ENCODE data around the gene SCYGR8. TPM values are rescaled to one million over a fixed set of nuclear protein-coding genes. Genes with fewer than 3 reads are reported as not detected.

Gene SCYGR8
- total RNA-seq, 1 experiment from 2014 or later: not detected

Other genes starting within 250 kb of the SCYGR8 start
- gene SCYGR2, start 147.0 kb upstream of the SCYGR8 start, total RNA-seq (2014; rRNA removed; shearing (Covaris generic)): not detected in 2 replicates
- gene SCYGR3, start 131.1 kb upstream of the SCYGR8 start, total RNA-seq (2014; rRNA removed; shearing (Covaris generic)): not detected in 2 replicates
- not detected in 2 replicates for gene SCYGR4, start 128.4 kb upstream of the SCYGR8 start, total RNA-seq (2014; rRNA removed; shearing (Covaris generic))
- gene SCYGR5, start 79.1 kb upstream of the SCYGR8 start, total RNA-seq (2014; rRNA removed; shearing (Covaris generic)): not detected in 2 replicates
- not detected in 2 replicates for gene SLC19A3, start 27.9 kb upstream of the SCYGR8 start, total RNA-seq (2014; rRNA removed; shearing (Covaris generic))
- not detected in 2 replicates for gene SCYGR6, start 21.1 kb upstream of the SCYGR8 start, total RNA-seq (2014; rRNA removed; shearing (Covaris generic))
- not detected in 2 replicates for gene SCYGR7, start 17.6 kb upstream of the SCYGR8 start, total RNA-seq (2014; rRNA removed; shearing (Covaris generic))
- not detected in 2 replicates for gene CCL20, start 67.9 kb downstream of the SCYGR8 start, total RNA-seq (2014; rRNA removed; shearing (Covaris generic))
- gene DAW1, start 125.7 kb downstream of the SCYGR8 start, total RNA-seq (2014; rRNA removed; shearing (Covaris generic)): 0.16 TPM in 2 replicates

Data from SJSA1 (cell line).